ENCODE results near the gene CADPS2.

DNA sequence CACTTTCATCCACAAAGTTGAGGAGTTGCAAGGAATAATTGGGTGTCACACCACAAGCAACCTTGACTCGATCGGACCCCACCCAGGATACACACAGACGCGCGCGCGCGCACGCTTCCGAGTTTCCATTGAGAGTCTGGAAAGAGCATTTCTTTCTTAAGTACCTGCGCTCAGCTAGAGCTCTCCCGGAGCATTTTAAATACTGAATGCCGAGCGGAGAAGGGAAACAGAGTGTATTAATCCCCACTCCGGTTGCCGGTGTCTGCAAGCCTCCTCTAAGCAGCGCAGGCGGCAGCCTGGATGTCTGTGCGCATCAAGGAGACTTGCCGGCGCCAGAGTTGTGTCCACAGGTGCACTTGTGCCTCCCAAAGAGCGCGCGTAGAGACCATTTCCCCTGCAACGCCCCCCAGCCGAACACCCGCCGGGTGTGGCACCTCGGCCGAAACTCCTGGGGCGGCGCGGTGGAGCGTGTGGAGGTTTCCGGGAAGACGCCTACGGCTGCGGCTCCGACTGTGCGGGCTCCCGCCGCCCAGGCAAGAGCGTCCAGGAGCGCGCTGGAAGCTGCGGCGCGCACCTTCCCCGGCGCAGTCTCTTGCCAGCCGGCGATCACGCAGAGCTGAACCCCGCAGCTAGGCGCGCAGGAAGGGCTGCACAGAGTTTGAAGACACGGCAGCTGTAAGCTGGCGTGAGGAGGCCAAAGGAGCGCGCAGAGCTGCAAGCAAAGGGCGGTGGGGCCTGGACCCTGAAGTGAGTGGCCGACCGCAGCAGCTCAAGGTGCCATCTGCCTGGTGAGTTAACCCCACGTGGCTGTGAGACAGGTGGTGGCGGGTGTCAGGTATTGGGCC, 580.6 kb downstream of the CADPS2 start:
- TF ChIP-seq POLR2A (IDR thresholded peaks at IDR 0.05) = no peak
- TF ChIP-seq, protein P1, sequence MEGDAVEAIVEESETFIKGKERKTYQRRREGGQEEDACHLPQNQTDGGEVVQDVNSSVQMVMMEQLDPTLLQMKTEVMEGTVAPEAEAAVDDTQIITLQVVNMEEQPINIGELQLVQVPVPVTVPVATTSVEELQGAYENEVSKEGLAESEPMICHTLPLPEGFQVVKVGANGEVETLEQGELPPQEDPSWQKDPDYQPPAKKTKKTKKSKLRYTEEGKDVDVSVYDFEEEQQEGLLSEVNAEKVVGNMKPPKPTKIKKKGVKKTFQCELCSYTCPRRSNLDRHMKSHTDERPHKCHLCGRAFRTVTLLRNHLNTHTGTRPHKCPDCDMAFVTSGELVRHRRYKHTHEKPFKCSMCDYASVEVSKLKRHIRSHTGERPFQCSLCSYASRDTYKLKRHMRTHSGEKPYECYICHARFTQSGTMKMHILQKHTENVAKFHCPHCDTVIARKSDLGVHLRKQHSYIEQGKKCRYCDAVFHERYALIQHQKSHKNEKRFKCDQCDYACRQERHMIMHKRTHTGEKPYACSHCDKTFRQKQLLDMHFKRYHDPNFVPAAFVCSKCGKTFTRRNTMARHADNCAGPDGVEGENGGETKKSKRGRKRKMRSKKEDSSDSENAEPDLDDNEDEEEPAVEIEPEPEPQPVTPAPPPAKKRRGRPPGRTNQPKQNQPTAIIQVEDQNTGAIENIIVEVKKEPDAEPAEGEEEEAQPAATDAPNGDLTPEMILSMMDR (IDR thresholded peaks at IDR 0.05 in 4 of 5, conservative IDR thresholded peaks at IDR 0.05 in 1 of 5) = no peak
